NOMO-1 treated with dmso at 0.1 percent for 144 hours (cell line): ENCODE results near the gene INPP5K.
"Not testable (repeated sequence)": the region's sequence is repeated elsewhere in the genome, so short reads cannot be mapped to it uniquely, and the experiment has no call there.

Source experiments
- DNase-seq: peaks from one replicate; lab custom pipeline; 2025; ENCODE audit not compliant: unreplicated experiment; lab: John Stamatoyannopoulos, UW

The INPP5K gene

GRCh38 chr17:1508709-1509108 is 7.7 kb downstream of the INPP5K start:
- not testable (repeated sequence) for DNase-seq

GRCh38 chr17:1506649-1507267 is 9.7 kb downstream of the INPP5K start:
- DNase-seq, result no peak

GRCh38 chr17:1505586-1505985 is 10.8 kb downstream of the INPP5K start:
- DNase-seq, result no peak

DNA sequence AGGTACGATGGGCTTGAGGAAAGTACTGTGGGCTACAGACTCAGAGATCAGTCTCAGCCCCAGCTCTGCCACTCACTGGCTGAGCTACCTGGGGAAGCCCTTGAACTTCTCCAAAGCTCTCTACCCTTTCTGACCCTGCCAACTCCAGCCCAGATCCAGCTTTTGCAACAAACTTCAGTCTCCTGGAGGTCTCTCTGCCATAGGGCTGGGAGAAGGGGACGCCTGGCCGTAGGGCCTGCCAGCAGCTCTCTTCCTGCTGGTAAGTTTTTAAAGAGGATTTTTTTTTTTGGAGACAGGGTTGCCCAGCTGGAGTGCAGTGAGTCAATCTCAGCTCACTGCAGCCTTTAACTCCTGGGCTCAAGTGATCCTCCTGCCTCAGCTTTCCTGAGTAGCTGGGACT is 11.5 kb downstream of the INPP5K start:
- DNase-seq, result no peak

GRCh38 chr17:1503699-1504098 is 12.7 kb downstream of the INPP5K start:
- no peak for DNase-seq

GRCh38 chr17:1498869-1499268 is 17.5 kb downstream of the INPP5K start:
- DNase-seq, result no peak

DNA sequence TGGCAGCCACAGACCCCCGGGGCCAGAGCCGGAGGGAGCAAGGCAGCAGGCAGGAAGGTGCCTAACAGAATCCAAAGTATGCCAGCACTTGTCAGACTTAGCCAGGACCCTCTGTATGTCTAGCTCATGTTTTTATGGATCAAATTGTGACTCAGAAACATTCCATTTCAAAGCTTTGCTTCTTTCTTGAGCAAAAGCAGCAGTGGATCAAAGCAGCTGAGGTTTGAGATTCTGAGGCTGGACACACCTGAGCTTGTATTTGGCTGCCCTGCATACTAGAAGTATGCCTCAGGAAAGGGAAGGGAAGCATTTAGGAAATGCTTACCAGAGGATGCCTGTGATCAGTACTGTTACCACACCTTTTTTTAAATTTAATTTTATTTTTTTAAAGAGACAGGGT is 18.2 kb downstream of the INPP5K start:
- DNase-seq, result no peak

DNA sequence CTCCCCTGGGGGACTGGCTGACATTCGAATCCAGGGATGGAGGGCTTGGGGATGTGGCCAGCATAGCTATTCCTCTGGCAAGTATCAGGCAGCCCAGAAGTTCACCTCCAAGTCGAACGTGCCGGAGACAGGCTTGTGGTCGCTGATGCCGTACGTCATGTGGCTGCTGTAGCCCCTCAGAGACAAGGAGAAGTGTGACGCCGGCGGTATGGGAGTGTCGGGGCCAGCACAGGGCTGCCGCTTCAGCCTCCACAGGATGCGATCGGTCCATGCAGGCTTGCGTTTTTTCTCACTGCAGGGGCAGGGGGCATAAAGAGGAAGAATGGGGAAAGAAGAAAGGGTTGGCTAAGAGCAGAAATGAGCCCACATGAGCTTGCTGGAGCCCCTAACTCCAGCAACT is 18.6 kb downstream of the INPP5K start:
- no peak for DNase-seq

GRCh38 chr17:1496869-1497268 is 19.5 kb downstream of the INPP5K start:
- DNase-seq, result no peak

DNA sequence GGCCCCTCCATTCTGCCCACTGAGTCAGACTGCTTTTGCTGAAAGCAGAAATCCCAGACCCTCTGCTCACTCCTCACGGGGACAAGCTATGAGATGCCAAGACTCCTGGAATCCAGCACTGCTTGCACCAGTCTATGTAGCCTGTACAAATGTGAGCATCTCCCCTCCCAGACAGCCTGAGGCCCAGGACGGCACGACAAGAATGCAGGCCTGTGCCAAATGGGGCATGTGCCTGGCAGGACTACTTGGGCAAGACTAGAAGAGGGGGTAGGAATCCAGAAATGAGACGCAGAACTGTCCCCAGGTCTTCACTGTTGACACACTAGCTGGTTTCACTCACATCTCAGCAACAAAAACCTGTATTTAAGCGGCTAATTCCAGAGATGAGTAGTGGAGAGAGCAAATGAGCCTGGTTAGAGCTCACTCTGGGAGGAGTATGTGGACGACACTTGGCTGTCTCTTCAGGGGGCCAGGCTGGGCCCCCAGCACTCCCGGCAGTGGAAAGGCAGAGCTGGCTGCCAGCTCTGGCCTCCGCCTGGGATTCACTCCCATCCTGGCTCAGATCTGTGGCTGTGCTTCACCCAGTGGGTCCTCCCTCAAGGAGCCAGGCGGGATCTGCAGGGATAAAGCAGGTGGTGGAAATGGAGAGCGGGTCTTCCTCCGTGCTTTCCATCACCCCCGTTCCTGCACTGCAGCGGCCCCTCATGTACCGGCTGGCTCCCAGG is 21.0 kb downstream of the INPP5K start:
- DNase-seq, result no peak

GRCh38 chr17:1494736-1495253 is 21.6 kb downstream of the INPP5K start:
- no peak for DNase-seq

DNA sequence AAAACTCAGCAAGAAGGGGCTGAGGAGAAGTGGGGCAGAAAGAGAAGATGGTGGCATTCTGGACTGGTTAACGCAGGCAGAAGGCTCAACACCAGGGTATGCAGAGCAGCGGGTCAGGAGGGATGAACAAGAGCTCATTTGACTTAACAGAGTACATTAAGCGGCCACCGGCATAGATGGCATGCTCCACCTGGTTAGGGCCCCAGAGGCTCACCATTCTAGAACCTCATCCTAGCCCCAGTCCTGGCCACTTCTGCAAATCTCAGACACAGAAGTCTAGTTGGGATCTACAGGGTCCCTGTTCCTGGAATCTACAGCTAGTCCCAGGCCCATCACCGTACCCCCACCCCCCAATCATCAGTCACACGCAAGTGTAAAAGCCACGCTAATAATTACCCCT is 22.2 kb downstream of the INPP5K start:
- no peak for DNase-seq

DNA sequence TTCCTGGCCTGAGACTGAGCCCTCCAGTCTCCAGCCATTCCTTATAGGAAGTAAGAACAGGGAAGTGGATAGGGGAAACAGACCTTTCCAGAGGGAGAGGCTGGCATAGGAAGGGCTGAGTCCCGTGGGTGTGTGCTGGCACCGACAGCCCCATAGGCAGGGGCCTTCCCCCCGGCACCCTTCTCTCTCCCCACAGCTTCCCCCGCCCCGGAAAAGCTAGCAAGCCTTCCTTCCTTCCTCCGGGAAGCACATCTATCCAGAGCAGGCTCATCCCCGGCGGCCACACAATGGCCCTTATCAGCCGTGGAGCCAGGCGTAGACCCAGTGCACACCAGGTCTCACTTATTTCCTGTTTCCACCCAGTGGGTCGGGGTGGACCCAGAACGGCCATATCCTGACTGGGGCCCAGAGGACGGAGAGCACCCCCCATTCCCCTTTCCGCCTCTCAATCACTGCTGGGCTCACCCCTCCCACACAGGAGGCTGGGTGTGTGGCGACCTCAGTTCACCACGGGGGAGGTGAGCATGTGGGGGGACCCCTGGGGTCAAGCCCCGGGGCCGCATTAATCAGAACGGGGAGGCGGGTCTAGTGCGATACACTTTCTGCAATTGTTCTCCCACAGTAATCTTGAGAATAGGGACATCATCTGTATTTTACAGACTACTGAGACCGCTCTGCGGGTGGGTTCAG is 23.0 kb downstream of the INPP5K start:
- no peak for DNase-seq

GRCh38 chr17:1492249-1493206 is 23.9 kb downstream of the INPP5K start, which contains the start of gene MYO1C:
Gene MYO1C (minus strand): TSS chr17:1492686. CDS start chr17:1492487, 199 bp downstream.
- DNase-seq, result no peak

GRCh38 chr17:1491443-1492248 is 24.8 kb downstream of the INPP5K start:
- no peak for DNase-seq

DNA sequence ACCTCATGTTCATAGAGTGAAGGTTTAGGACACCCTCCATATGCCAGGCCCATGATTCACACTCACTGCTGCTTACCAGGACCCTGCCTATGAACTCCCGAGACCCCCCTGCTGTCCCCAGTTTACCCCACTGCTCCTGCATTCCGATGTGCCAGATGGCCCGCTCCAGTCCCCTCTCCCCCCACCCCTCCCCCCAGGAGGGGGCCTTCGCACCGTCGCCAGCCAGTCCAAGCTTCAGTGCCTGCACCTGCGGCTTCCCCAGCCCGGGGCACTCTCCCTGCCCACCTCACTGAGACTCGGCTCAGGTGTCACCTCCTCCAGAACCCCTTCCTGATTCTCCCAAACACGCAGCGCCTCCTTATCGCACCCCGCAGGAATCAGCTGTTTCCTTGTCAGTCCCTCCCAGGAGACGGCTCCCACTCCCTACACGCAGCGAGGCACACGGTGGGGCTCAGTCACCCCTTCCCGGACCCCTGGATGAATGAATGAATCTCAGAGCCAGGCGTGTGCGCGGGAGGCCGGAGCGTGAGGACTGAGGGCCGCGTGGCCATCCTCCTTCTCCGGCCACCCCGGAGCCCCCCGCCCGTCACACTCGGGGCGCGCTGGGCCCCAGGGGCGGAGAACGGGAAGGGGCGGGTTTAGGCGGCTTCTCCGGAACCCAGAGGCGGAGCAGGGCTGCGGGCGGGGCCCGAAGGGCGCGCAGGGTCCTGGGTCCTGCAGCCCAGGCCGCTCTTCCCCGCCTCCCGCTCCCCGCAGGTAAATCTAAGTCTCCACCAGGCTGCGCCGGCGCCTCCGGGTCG is 25.6 kb downstream of the INPP5K start:
- peak; percentile 47 for DNase-seq

DNA sequence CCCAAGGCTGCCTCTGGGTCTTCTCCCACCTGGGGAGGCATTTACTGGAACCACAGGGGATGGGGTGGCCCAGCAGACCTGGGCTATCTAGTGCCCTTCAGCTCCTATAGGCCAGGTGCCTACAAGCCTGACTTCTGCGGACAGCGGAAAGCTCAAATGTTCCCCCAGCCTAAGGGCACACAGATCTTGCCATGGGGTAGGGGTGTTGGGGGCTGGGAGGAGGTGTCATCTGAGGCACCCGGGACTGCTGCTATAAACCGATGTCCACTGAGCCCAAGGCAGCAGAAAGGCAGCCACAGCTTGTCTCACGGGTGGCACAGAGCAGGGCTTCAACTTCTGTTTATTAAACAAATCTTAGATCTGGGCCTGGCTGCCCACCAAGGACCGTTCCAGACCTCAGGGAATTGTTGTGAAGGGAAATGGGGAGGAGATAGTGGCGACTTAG is 27.6 kb downstream of the INPP5K start:
- no peak for DNase-seq

GRCh38 chr17:1487939-1488825 is 28.2 kb downstream of the INPP5K start:
- DNase-seq, result peak; percentile 36
